Naive B cell (primary cell): ENCODE measurements around the gene SERPINB1. TPM values are rescaled to one million over a fixed set of nuclear protein-coding genes. Genes with fewer than 3 reads are reported as not detected.
A peak's percentile ranks its signal among the peaks of the same experiment; 100 is the strongest.
"Not testable (repeated sequence)": the region's sequence is repeated elsewhere in the genome, so short reads cannot be mapped to it uniquely, and the experiment has no call there.

ENCODE experiments used
- ATAC-seq, 2 donors: fragments of 150-1000 bp; cut with Tn5 transposase; 2 replicates each; pipeline ENCODE4 v1.10.0; 2021; ENCODE audit warnings: low read depth in 2 of 2, mild to moderate bottlenecking in 2 of 2, moderate library complexity in 2 of 2
- DNase-seq: peaks from one replicate; pipeline ENCODE4 v3.0.0; 2022
- H3K27ac Mint-ChIP-seq, 6 donors: one replicate each; pipeline ENCODE4 v1.8.0; 2020 to 2022; ENCODE audit warnings: mild to moderate bottlenecking in 6 of 6, mixed read lengths in 6 of 6, moderate library complexity in 5 of 6, inconsistent platforms in 2 of 6
- H3K27me3 Mint-ChIP-seq, 3 donors: one replicate each; pipeline ENCODE4 v1.8.0; 2021 to 2022; ENCODE audit warnings: mixed read lengths in 3 of 3, mild to moderate bottlenecking in 1 of 3
- H3K36me3 Mint-ChIP-seq, 2 donors: one replicate each; pipeline ENCODE4 v1.8.0; 2020 to 2022; ENCODE audit warnings: mixed read lengths in 2 of 2, inconsistent platforms in 1 of 2, mild to moderate bottlenecking in 1 of 2
- H3K4me1 Mint-ChIP-seq, 3 donors: one replicate each; pipeline ENCODE4 v1.8.0; 2020 to 2022; ENCODE audit warnings: mixed read lengths in 3 of 3, inconsistent platforms in 1 of 3, mild to moderate bottlenecking in 1 of 3, moderate library complexity in 1 of 3
- H3K4me3 Mint-ChIP-seq, 8 donors: one replicate each; pipeline ENCODE4 v1.8.0; 2020 to 2022; ENCODE audit warnings: mild to moderate bottlenecking in 8 of 8, mixed read lengths in 8 of 8, moderate library complexity in 8 of 8, inconsistent platforms in 2 of 8
- H3K9me3 Mint-ChIP-seq, 7 donors: one replicate each; pipeline ENCODE4 v1.8.0; 2020 to 2022; ENCODE audit warnings: mixed read lengths in 7 of 7, mild to moderate bottlenecking in 5 of 7, inconsistent platforms in 2 of 7, moderate library complexity in 1 of 7
- polyA plus RNA-seq, 6 donors: library from polyadenylated mRNA; unstranded; fragments of 300-500 nt; fragmentation: Illumina TruSeq; gene quantifications; one replicate each; pipeline ENCODE4 v1.2.3, GENCODE V29; 2021; ENCODE audit warnings: low read depth in 6 of 6

Gene SERPINB1
- polyA plus RNA-seq, 6 donors from 2014 or later, result 84.7 to 107 (median 93.7) TPM

GRCh38 chr6:2801687-2802086, 40.0 kb downstream of the SERPINB1 start:
- DNase-seq, H3K4me3 Mint-ChIP-seq, H3K9me3 Mint-ChIP-seq, H3K36me3 Mint-ChIP-seq, ATAC-seq, H3K27me3 Mint-ChIP-seq: not testable (repeated sequence)
- peaks cover 9 to 20% (median 10%) of the 10 kb centered on the region in 3 donors for H3K4me1 Mint-ChIP-seq
- H3K27ac Mint-ChIP-seq, result peak overlapping the region in 1 of 6 donors; percentile 20

GRCh38 chr6:2800552-2801316, 40.9 kb downstream of the SERPINB1 start:
- H3K4me1 Mint-ChIP-seq, result peaks cover 11 to 22% (median 12%) of the 10 kb centered on the region in 3 donors
- H3K36me3 Mint-ChIP-seq, result no peaks in the 10 kb centered on the region
- no peaks in the 10 kb centered on the region for H3K9me3 Mint-ChIP-seq
- H3K27me3 Mint-ChIP-seq, result no peaks in the 10 kb centered on the region
- DNase-seq, result no peak
- ATAC-seq, result no peak
- peak overlapping the region in 1 of 6 donors; percentile 12 for H3K27ac Mint-ChIP-seq
- H3K4me3 Mint-ChIP-seq, result no peak overlapping the region

DNA sequence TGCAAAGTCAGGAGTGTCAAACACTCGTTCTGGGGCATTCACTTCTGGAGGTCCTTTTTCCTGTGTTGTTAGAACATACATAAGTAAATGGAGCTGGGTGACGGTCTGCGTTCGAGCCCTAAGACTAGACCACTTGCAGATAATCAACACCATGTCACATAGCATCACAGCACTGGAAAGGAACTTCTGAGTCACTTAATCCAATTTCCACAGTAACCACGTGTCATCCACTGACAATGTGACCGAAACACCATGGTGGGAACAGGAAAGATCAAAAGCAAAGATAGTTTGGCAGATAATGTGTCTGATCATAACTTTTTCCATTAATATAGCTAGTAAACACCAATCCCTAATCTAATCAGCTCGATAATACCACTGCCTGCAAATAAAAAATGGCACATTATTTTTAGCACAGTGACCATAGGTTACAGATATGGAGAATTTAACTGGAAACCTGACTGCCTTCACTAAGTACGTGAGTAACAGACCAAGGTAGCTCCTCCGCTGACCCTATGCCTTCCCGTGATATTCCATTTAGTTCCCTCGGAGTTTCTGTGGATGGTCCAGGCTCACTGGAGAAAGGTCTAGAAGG, 41.6 kb downstream of the SERPINB1 start:
- no peak for DNase-seq
- peak overlapping the region in 5 of 6 donors; percentile 17 to 76 (median 67) for H3K27ac Mint-ChIP-seq
- H3K9me3 Mint-ChIP-seq, result no peaks in the 10 kb centered on the region
- H3K27me3 Mint-ChIP-seq, result no peaks in the 10 kb centered on the region
- H3K36me3 Mint-ChIP-seq, result no peaks in the 10 kb centered on the region
- H3K4me1 Mint-ChIP-seq, result peaks cover 12 to 22% (median 13%) of the 10 kb centered on the region in 3 donors
- H3K4me3 Mint-ChIP-seq, result no peak overlapping the region
- no peak for ATAC-seq

GRCh38 chr6:2798586-2799134, 43.0 kb downstream of the SERPINB1 start:
- H3K9me3 Mint-ChIP-seq, result no peaks in the 10 kb centered on the region
- no peak for ATAC-seq
- H3K4me1 Mint-ChIP-seq, result peaks cover 16 to 29% (median 20%) of the 10 kb centered on the region in 3 donors
- no peak overlapping the region for H3K4me3 Mint-ChIP-seq
- H3K27me3 Mint-ChIP-seq, result no peaks in the 10 kb centered on the region
- H3K36me3 Mint-ChIP-seq, result no peaks in the 10 kb centered on the region
- peak overlapping the region in 1 of 6 donors; percentile 63 for H3K27ac Mint-ChIP-seq
- DNase-seq, result no peak

GRCh38 chr6:2797564-2798031, 44.1 kb downstream of the SERPINB1 start:
- H3K4me1 Mint-ChIP-seq, result peaks cover 26 to 40% (median 30%) of the 10 kb centered on the region in 3 donors
- H3K27me3 Mint-ChIP-seq, result no peaks in the 10 kb centered on the region
- H3K4me3 Mint-ChIP-seq, result no peak overlapping the region
- H3K9me3 Mint-ChIP-seq, result no peaks in the 10 kb centered on the region
- peak overlapping the region in 3 of 6 donors; percentile 22 to 59 (median 44) for H3K27ac Mint-ChIP-seq
- no peak for DNase-seq
- H3K36me3 Mint-ChIP-seq, result no peaks in the 10 kb centered on the region
- ATAC-seq, result no peak

- no peak for ATAC-seq
- H3K4me1 Mint-ChIP-seq, result peaks cover 32 to 45% (median 34%) of the 10 kb centered on the region in 3 donors
- no peaks in the 10 kb centered on the region for H3K9me3 Mint-ChIP-seq
- H3K36me3 Mint-ChIP-seq, result no peaks in the 10 kb centered on the region
- no peak for DNase-seq
- H3K4me3 Mint-ChIP-seq, result no peak overlapping the region
- no peaks in the 10 kb centered on the region for H3K27me3 Mint-ChIP-seq
- H3K27ac Mint-ChIP-seq, result peak overlapping the region in 2 of 6 donors; percentile 38 to 47
Measured at GRCh38 chr6:2796861-2797260, 44.8 kb downstream of the SERPINB1 start.

DNA sequence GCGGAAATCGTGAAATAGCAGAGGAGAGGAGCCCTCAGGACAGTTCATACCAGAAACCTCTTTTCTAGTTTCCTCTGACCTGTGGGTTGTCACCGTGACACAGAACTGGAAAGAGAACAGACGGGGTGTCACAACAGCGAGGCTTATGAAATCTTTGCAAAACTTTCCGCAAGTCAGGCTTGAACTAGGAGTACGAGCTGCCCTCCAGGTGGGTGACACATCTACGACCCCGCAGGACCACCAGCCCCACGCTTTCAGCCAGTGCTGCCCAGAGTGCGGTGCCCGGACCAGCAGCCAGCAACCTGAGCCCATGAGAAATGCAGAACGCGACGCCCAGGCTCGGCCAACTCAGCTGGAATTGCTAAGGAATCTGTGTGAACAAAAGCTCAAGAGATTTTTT, 45.7 kb downstream of the SERPINB1 start:
- no peaks in the 10 kb centered on the region for H3K9me3 Mint-ChIP-seq
- DNase-seq, result no peak
- H3K4me3 Mint-ChIP-seq, result no peak overlapping the region
- H3K36me3 Mint-ChIP-seq, result no peaks in the 10 kb centered on the region
- ATAC-seq, result no peak
- peaks cover 41 to 54% (median 43%) of the 10 kb centered on the region in 3 donors for H3K4me1 Mint-ChIP-seq
- H3K27ac Mint-ChIP-seq, result no peak overlapping the region
- no peaks in the 10 kb centered on the region for H3K27me3 Mint-ChIP-seq

GRCh38 chr6:2795162-2795561, 46.5 kb downstream of the SERPINB1 start:
- H3K4me1 Mint-ChIP-seq, result peaks cover 48 to 62% (median 51%) of the 10 kb centered on the region in 3 donors
- H3K4me3 Mint-ChIP-seq, result no peak overlapping the region
- no peaks in the 10 kb centered on the region for H3K27me3 Mint-ChIP-seq

DNA sequence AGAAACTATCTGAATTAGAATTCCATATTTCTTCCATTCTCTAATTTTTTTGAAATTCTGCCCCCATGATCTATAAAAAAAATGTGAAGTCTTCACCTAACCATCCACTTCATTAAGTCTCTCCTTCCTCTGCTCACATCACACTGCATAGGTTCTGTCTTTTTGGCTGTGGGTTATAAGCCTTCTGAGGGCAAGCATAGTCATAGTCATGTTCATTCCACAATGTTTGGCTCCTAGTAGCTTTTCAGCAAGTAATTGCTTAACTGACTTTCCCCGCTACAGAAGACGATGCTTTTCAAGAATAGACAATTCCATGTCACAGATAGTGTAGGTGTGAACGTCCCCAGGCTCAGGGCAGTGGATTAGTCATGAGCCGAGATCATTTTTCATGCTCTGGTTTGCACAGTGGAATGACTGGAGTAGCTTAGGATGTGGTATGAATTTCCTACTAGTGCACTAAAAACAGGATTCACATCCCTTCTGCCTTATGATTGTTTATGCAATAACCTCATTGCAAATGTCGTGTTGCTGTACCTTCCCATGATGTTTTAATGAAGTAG, 47.4 kb downstream of the SERPINB1 start:
- ATAC-seq (no peak), DNase-seq (no peak)
- H3K36me3 Mint-ChIP-seq, result no peaks in the 10 kb centered on the region
- peak overlapping the region in 2 of 8 donors; percentile 63 to 64 for H3K4me3 Mint-ChIP-seq
- H3K27ac Mint-ChIP-seq, result peak overlapping the region in 4 of 6 donors; percentile 12 to 98 (median 90)
- H3K9me3 Mint-ChIP-seq, result no peaks in the 10 kb centered on the region
- no peaks in the 10 kb centered on the region for H3K27me3 Mint-ChIP-seq
- peaks cover 48 to 58% (median 49%) of the 10 kb centered on the region in 3 donors for H3K4me1 Mint-ChIP-seq

More at GRCh38 chr6:2795162-2795561, 46.5 kb downstream of the SERPINB1 start:
- H3K27ac Mint-ChIP-seq, result no peak overlapping the region
- H3K9me3 Mint-ChIP-seq, result no peaks in the 10 kb centered on the region
- H3K36me3 Mint-ChIP-seq, result no peaks in the 10 kb centered on the region
- ATAC-seq, result no peak
- no peak for DNase-seq

DNA sequence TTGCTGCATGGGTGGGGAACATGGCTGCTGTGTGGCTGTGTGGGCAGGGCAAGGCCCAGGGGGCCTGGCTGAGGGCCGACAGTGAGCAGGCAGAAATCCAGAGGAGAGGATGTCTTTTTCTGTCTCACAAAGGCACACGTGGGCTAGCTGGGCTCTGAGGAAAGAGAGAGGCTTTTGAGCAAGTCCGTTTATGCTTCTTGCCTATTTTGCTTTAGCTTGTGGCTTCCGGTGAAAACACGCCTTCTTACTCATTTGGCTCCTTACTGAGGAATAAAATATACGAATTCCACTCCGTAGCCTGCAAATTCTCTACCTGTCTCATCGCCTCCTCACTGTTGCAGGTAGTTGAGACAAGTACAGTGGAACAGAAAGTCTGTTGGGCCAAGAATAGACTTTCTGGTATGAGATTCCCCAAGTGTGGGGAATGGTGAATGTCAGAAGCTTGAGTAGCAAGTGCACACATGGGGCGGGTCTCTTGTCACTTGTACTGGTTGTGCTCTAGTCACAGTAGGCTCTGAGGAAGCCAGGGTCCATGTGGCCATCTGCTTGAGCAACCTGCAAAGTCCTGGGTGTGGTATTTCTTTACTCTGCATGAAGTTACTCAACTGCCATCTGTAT, 48.0 kb downstream of the SERPINB1 start:
- H3K36me3 Mint-ChIP-seq, result no peaks in the 10 kb centered on the region
- H3K9me3 Mint-ChIP-seq, result no peaks in the 10 kb centered on the region
- H3K4me3 Mint-ChIP-seq, result peak overlapping the region in 6 of 8 donors; percentile 53 to 77 (median 64)
- no peaks in the 10 kb centered on the region for H3K27me3 Mint-ChIP-seq
- H3K4me1 Mint-ChIP-seq, result peaks cover 48 to 58% (median 49%) of the 10 kb centered on the region in 3 donors
- DNase-seq (peak; percentile 8), ATAC-seq (no peak)
- H3K27ac Mint-ChIP-seq, result peak overlapping the region; percentile 41 to 98 (median 83)

GRCh38 chr6:2792330-2793110, 49.1 kb downstream of the SERPINB1 start:
- Mint-ChIP-seq H3K36me3 (peaks cover 1 to 5% of the 10 kb centered on the region in 2 donors), H3K4me3 (peak overlapping the region in 7 of 8 donors; percentile 29 to 75 (median 61)), H3K27ac (peak overlapping the region; percentile 79 to 98 (median 90)), H3K27me3 (no peaks in the 10 kb centered on the region), H3K9me3 (no peaks in the 10 kb centered on the region), H3K4me1 (peaks cover 44 to 49% (median 47%) of the 10 kb centered on the region in 3 donors)
- DNase-seq, result no peak
- ATAC-seq, result no peak

- ATAC-seq (peak; percentile 87 to 88), DNase-seq (peak; percentile 55)
- Mint-ChIP-seq H3K27me3 (no peaks in the 10 kb centered on the region), H3K4me1 (peaks cover 41 to 44% (median 42%) of the 10 kb centered on the region in 3 donors), H3K36me3 (peaks cover 8 to 11% of the 10 kb centered on the region in 2 donors), H3K4me3 (peak overlapping the region; percentile 39 to 89 (median 75)), H3K9me3 (no peaks in the 10 kb centered on the region), H3K27ac (peak overlapping the region; percentile 87 to 98 (median 95))
Measured at GRCh38 chr6:2791450-2791974, 50.2 kb downstream of the SERPINB1 start.
